IPS-18c (cell line): ENCODE data around the gene TLL1.
A peak's percentile ranks its signal among the peaks of the same experiment; 100 is the strongest.

Source experiments
- H3K4me3 ChIP-seq: 2 replicates; pipeline ENCODE4 v1.7.0; 2013; ENCODE audit warnings: low read depth, mild to moderate bottlenecking, low read length, moderate library complexity; ENCODE audit not compliant: insufficient read depth
- H3K9me3 ChIP-seq: one replicate; pipeline ENCODE4 v1.6.1; 2013; ENCODE audit warnings: mild to moderate bottlenecking, low read length, moderate library complexity; ENCODE audit not compliant: control insufficient read depth, insufficient read depth

The TLL1 gene

GRCh38 chr4:165872461-165873297, at the start of gene TLL1:
TLL1 (plus strand) TSS chr4:165873237; CDS start chr4:165873905, 668 bp downstream.
- peak within 1 kb of the TSS; percentile 62 for H3K4me3 ChIP-seq
- H3K9me3 ChIP-seq = no peaks in the 10 kb centered on the region

GRCh38 chr4:165826166-165826565, 46.9 kb upstream of the TLL1 start:
- H3K9me3 ChIP-seq = no peaks in the 10 kb centered on the region
- H3K4me3 ChIP-seq = no peak overlapping the region

DNA sequence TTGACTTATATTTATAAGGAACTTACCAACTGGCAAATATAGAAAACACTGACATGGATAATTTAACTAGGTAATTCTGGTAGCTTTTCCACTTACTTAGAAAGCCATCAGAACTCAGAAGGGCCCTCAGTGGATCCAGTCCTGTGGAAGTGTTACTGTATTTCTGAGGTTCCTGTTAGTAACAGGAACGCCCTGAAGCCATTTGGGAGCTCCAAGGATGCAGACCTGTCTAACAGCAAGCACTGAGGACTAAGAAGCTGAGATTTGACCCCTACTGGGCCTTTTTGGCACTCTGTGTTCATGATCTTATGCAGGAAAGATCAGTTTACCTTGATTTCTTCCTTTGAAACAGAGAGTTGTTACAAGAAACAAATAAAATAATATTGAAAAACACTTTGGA, 46.0 kb upstream of the TLL1 start:
- no peak overlapping the region for H3K4me3 ChIP-seq

GRCh38 chr4:165828928-165829327, 44.1 kb upstream of the TLL1 start:
- no peaks in the 10 kb centered on the region for H3K9me3 ChIP-seq
- H3K4me3 ChIP-seq = no peak overlapping the region

More for the DNA sequence above, 46.0 kb upstream of the TLL1 start:
- H3K9me3 ChIP-seq = no peaks in the 10 kb centered on the region

- H3K9me3 ChIP-seq = no peaks in the 10 kb centered on the region
- no peak overlapping the region for H3K4me3 ChIP-seq
These were observed 38.9 kb upstream of the TLL1 start for GRCh38 chr4:165834116-165834515.

DNA sequence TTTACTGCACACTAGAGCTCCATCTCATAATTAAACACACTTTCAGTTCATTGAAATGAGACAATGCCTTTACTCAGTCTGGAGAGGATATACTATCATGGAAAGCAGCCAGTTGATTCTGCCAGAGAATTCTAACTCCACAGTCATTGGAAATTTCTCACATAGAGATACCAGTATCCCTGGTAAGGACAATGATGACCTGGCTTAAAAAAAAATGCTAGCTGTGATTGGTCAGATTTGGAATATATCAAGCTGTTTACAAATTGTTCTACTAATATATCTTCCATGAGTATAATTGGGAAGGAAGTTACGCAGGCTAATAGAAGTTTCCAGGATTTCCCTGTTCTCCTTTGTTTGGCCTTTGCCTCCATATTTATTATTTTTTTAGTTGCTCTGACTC, 34.5 kb upstream of the TLL1 start:
- Histone ChIP-seq H3K4me3 (no peak overlapping the region), H3K9me3 (no peaks in the 10 kb centered on the region)

- Histone ChIP-seq H3K4me3 (no peak overlapping the region), H3K9me3 (no peaks in the 10 kb centered on the region)
These were observed 33.3 kb upstream of the TLL1 start for GRCh38 chr4:165839615-165840333.

GRCh38 chr4:165842684-165843083, 30.4 kb upstream of the TLL1 start:
- Histone ChIP-seq H3K9me3 (no peaks in the 10 kb centered on the region), H3K4me3 (no peak overlapping the region)

DNA sequence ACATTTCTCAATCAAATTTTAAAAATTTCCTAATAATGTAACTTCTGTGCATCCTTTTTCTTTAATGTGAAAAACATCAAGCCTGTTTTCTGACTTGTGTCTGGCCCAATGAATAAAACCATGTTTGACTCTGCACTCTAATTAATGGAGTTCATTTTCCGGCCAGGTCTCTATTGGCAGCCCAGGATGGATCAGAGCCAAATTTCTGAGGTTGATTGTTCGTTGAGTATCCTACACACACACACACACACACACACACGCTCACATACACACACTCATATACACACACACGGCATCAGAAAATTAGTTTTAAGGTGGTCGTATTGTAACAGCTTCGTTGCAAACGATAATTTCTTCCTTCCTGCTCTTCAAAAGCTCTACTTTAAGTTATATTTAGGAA, 28.9 kb upstream of the TLL1 start:
- H3K4me3 ChIP-seq = no peak overlapping the region
- no peaks in the 10 kb centered on the region for H3K9me3 ChIP-seq

DNA sequence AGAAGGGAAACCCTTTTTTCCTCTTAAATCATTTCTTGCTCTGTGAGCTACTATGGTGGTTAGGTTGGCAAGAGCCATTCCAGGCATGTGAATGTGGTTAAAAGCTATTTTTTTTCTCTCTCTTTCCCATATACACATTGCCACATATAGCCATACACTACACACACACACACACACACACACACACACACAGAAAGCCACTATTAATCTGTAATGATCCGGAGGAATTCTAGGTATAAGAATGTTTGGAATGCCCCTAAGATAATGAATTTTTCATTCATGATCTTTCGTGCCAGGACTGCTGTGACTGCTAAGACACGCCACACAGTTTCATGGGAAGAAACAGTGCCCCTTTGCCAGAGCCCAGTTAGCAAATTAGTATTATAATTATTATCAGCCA, 21.8 kb upstream of the TLL1 start:
- Histone ChIP-seq H3K4me3 (no peak overlapping the region), H3K9me3 (no peaks in the 10 kb centered on the region)

DNA sequence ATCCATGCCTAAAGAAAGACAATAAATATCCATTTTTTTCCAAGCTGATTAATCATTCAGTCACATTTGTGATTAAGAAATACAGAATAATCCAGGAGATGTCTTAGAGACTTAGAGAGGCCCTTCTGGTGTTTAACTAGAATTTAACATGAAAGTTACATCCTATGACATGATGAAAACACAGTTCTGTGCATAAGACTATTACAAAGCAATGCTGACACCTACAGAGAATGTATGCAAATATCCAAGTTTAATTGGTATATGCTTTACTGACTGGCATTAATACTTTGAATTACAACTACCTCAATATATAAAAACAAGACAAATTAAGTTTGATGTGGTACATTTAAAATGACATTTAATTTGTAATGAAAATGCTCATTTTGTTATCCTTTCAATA, 17.8 kb upstream of the TLL1 start:
- Histone ChIP-seq H3K9me3 (no peaks in the 10 kb centered on the region), H3K4me3 (no peak overlapping the region)

GRCh38 chr4:165861363-165861762, 11.7 kb upstream of the TLL1 start:
- H3K4me3 ChIP-seq = no peak overlapping the region
- H3K9me3 ChIP-seq = no peaks in the 10 kb centered on the region

DNA sequence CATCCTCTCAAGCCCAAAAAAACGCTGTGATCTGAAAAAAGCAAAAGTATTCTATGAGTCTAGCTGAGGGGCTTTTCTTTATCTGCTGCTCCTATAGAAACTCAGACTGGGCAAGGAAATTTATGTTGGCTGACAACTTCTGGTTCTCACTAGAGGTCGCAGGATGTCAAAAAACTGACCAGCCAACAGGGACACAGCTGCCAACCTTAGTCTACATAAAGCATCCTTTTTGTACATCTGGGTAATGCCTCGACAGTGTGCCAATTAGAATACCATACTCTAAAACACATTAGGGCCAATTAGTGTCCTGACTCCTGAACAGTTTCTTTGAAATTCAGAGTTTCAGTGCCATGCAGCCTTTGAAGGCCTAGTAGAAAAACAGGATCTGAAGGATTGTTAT, 8.8 kb upstream of the TLL1 start:
- Histone ChIP-seq H3K4me3 (no peak overlapping the region), H3K9me3 (no peaks in the 10 kb centered on the region)

- H3K9me3 ChIP-seq = no peaks in the 10 kb centered on the region
These were observed 6.9 kb upstream of the TLL1 start for GRCh38 chr4:165866019-165866650.

GRCh38 chr4:165867961-165868360, 5.1 kb upstream of the TLL1 start:
- Histone ChIP-seq H3K4me3 (no peak overlapping the region), H3K9me3 (no peaks in the 10 kb centered on the region)

More at GRCh38 chr4:165866019-165866650, 6.9 kb upstream of the TLL1 start:
- H3K4me3 ChIP-seq = no peak overlapping the region

- no peaks in the 10 kb centered on the region for H3K9me3 ChIP-seq
- H3K4me3 ChIP-seq = peak overlapping the region; percentile 62
These were observed 448 bp downstream of the TLL1 start for GRCh38 chr4:165873298-165874071.

GRCh38 chr4:165874072-165874790, 1.2 kb downstream of the TLL1 start:
- Histone ChIP-seq H3K9me3 (no peaks in the 10 kb centered on the region), H3K4me3 (peak overlapping the region; percentile 62; the same call in 1 of the 2 replicates)
